IMR-90 (cell line): Measurements from ENCODE around the gene ENDOG. TPM values are rescaled to one million over a fixed set of nuclear protein-coding genes. Genes with fewer than 3 reads are reported as not detected.

Source experiments
- ATAC-seq: fragments of 200-7000 bp; cut with Tn5 transposase; 2 replicates; pipeline ENCODE4 v1.9.1; 2020; ENCODE audit warnings: low read depth, mild to moderate bottlenecking, moderate library complexity
- BruUV-seq: library from RNA; stranded (reverse); fragments of 400-500 nt; replicated peaks from 2 replicates; lab custom pipeline; 2021; lab: Mats Ljungman, UMichigan
- CTCF ChIA-PET: fragments of 300-600 bp; formaldehyde crosslinking; extraction: SDS; loops from one replicate; lab custom pipeline; 2021; ENCODE audit warnings: antibody characterized with exemption; lab: Yijun Ruan, JAX
- POLR2A ChIA-PET: fragments of 300-600 bp; sonication (Branson Sonifier 250); formaldehyde crosslinking; loops from one replicate; lab custom pipeline; 2022; ENCODE audit warnings: antibody characterized with exemption; ENCODE audit not compliant: unreplicated experiment; lab: Charles Lee
- DNase-seq: peaks from one replicate; pipeline ENCODE4 v3.0.0; 2013
- H2AFZ ChIP-seq: replicated peaks from 2 replicates; pipeline ENCODE3; 2013; ENCODE audit warnings: low read length, mild to moderate bottlenecking; ENCODE audit not compliant: poor library complexity
- H2AK5ac ChIP-seq: 2 replicates; pipeline ENCODE4 v1.6.1; 2013; ENCODE audit warnings: low read depth, low read length, inconsistent platforms
- H2AK9ac ChIP-seq: replicated peaks from 2 replicates; pipeline ENCODE3; 2013; ENCODE audit warnings: mild to moderate bottlenecking, low read depth, low read length, moderate library complexity; ENCODE audit not compliant: poor library complexity
- H2BK120ac ChIP-seq: 2 replicates; pipeline ENCODE4 v1.6.1; 2013; ENCODE audit warnings: low read depth, low read length, inconsistent platforms
- H2BK15ac ChIP-seq: 3 replicates; pipeline ENCODE4 v1.6.1; 2013; ENCODE audit warnings: low read depth, low read length, inconsistent platforms
- H2BK20ac ChIP-seq: 2 replicates; pipeline ENCODE4 v1.6.1; 2013; ENCODE audit warnings: low read depth, mild to moderate bottlenecking, inconsistent platforms, low read length, moderate library complexity
- H2BK5ac ChIP-seq: 2 replicates; pipeline ENCODE4 v1.6.1; 2013; ENCODE audit warnings: mild to moderate bottlenecking, low read depth, low read length, inconsistent platforms; ENCODE audit not compliant: poor library complexity, severe bottlenecking
- H3K14ac ChIP-seq: replicated peaks from 2 replicates; pipeline ENCODE4 v1.6.1; 2013; ENCODE audit warnings: low read depth, low read length, inconsistent platforms
- H3K18ac ChIP-seq: 2 replicates; pipeline ENCODE4 v1.6.1; 2013; ENCODE audit warnings: low read depth, low read length, control low read depth
- H3K23ac ChIP-seq: 2 replicates; pipeline ENCODE4 v1.6.1; 2013; ENCODE audit warnings: low read depth, low read length, inconsistent platforms
- H3K27ac ChIP-seq: 2 replicates; pipeline ENCODE4 v1.5.1; 2013; ENCODE audit warnings: mild to moderate bottlenecking, control low read depth, low read length; ENCODE audit not compliant: insufficient read depth
- H3K27me3 ChIP-seq: 2 replicates; pipeline ENCODE4 v1.6.1; 2013; ENCODE audit warnings: low read length; ENCODE audit not compliant: control insufficient read depth, insufficient read depth
- H3K36me3 ChIP-seq: 2 replicates; pipeline ENCODE4 v1.6.1; 2013; ENCODE audit warnings: low read length, mixed read lengths; ENCODE audit not compliant: control insufficient read depth, insufficient read depth
- H3K4ac ChIP-seq: 2 replicates; pipeline ENCODE4 v1.6.1; 2013; ENCODE audit warnings: low read depth, low read length, inconsistent platforms
- H3K4me1 ChIP-seq: 2 replicates; pipeline ENCODE4 v1.6.1; 2013; ENCODE audit warnings: low read length, mixed read lengths; ENCODE audit not compliant: control insufficient read depth, insufficient read depth
- H3K4me2 ChIP-seq: 2 replicates; pipeline ENCODE4 v1.6.1; 2013; ENCODE audit warnings: low read depth, mild to moderate bottlenecking, control low read depth, low read length, moderate library complexity
- H3K4me3 ChIP-seq: 2 replicates; pipeline ENCODE4 v1.5.1; 2013; ENCODE audit warnings: low read depth, mild to moderate bottlenecking, control low read depth, low read length, moderate library complexity; ENCODE audit not compliant: insufficient read depth
- H3K56ac ChIP-seq: 2 replicates; pipeline ENCODE4 v1.6.1; 2013; ENCODE audit warnings: low read length, inconsistent platforms; ENCODE audit not compliant: insufficient read depth; ENCODE audit errors: extremely low read depth
- H3K79me1 ChIP-seq, 2 experiments: 2 replicates each; pipeline ENCODE4 v1.6.1; 2013; ENCODE audit warnings: low read length in 2 of 2, inconsistent platforms in 1 of 2, low read depth in 1 of 2
- H3K9ac ChIP-seq: 2 replicates; pipeline ENCODE4 v1.6.1; 2013; ENCODE audit warnings: low read depth, low read length, control low read depth
- H3K9me1 ChIP-seq: 2 replicates; pipeline ENCODE4 v1.6.1; 2013; ENCODE audit warnings: low read length, inconsistent platforms; ENCODE audit not compliant: insufficient read depth
- H3K9me3 ChIP-seq: 2 replicates; pipeline ENCODE4 v1.6.1; 2013; ENCODE audit warnings: low read length; ENCODE audit not compliant: control insufficient read depth, insufficient read depth
- H4K20me1 ChIP-seq: 2 replicates; pipeline ENCODE4 v1.6.1; 2013; ENCODE audit warnings: low read length, inconsistent platforms; ENCODE audit not compliant: insufficient read depth
- H4K5ac ChIP-seq: 2 replicates; pipeline ENCODE4 v1.6.1; 2013; ENCODE audit warnings: mild to moderate bottlenecking, low read depth, low read length, control low read depth
- H4K8ac ChIP-seq, 2 experiments: 2 replicates each; pipeline ENCODE4 v1.6.1; 2013; ENCODE audit warnings: low read depth in 2 of 2, low read length in 2 of 2, control low read depth in 1 of 2, inconsistent platforms in 1 of 2
- H4K91ac ChIP-seq: 2 replicates; pipeline ENCODE4 v1.6.1; 2013; ENCODE audit warnings: low read depth, low read length, inconsistent platforms; ENCODE audit not compliant: insufficient read depth
- BHLHE40 ChIP-seq: fragments of 150-350 bp; IDR thresholded peaks from 2 replicates; pipeline ENCODE4 v1.6.1; 2016; ENCODE audit warnings: mild to moderate bottlenecking, low read depth, low read length
- CEBPB ChIP-seq: IDR thresholded peaks from 2 replicates; pipeline ENCODE4 v1.6.1; 2012; ENCODE audit warnings: low read depth, low read length, improper control_type of control experiment
- CHD1 ChIP-seq: IDR thresholded peaks from 2 replicates; pipeline ENCODE4 v1.6.1; 2012; ENCODE audit warnings: low read depth, low read length, improper control_type of control experiment
- FOS ChIP-seq: fragments of 150-350 bp; IDR thresholded peaks from 2 replicates; pipeline ENCODE4 v1.6.1; 2016; ENCODE audit warnings: low read depth, low read length
- MAFK ChIP-seq: IDR thresholded peaks from 2 replicates; pipeline ENCODE4 v1.6.1; 2012; ENCODE audit warnings: low read depth, low read length, improper control_type of control experiment
- MAZ ChIP-seq: IDR thresholded peaks from 2 replicates; pipeline ENCODE4 v1.6.1; 2012; ENCODE audit warnings: low read depth, mild to moderate bottlenecking, low read length, improper control_type of control experiment, moderate library complexity, borderline replicate concordance
- MXI1 ChIP-seq: IDR thresholded peaks from 2 replicates; pipeline ENCODE4 v1.6.1; 2012; ENCODE audit warnings: low read depth, mild to moderate bottlenecking, low read length, moderate library complexity, borderline replicate concordance
- NFE2L2 ChIP-seq: fragments of 150-350 bp; IDR thresholded peaks from 2 replicates; pipeline ENCODE4 v1.6.1; 2016; ENCODE audit warnings: low read depth, mild to moderate bottlenecking, low read length
- POLR2A ChIP-seq: IDR thresholded peaks from 2 replicates; pipeline ENCODE4 v1.6.1; 2012; ENCODE audit warnings: mild to moderate bottlenecking, low read depth, low read length
- RAD21 ChIP-seq: IDR thresholded peaks from 2 replicates; pipeline ENCODE4 v1.6.1; 2012; ENCODE audit warnings: low read length, improper control_type of control experiment
- RCOR1 ChIP-seq: IDR thresholded peaks from 2 replicates; pipeline ENCODE4 v1.6.1; 2012; ENCODE audit warnings: mild to moderate bottlenecking, low read length, improper control_type of control experiment; ENCODE audit not compliant: insufficient replicate concordance
- RFX5 ChIP-seq: IDR thresholded peaks from 2 replicates; pipeline ENCODE4 v1.8.0; 2012; ENCODE audit warnings: low read depth, mild to moderate bottlenecking, low read length, moderate library complexity
- SMC3 ChIP-seq: fragments of 150-350 bp; IDR thresholded peaks from 2 replicates; pipeline ENCODE4 v1.6.1; 2016; ENCODE audit warnings: low read depth, mild to moderate bottlenecking, antibody characterized with exemption, low read length, moderate library complexity
- USF2 ChIP-seq: fragments of 150-350 bp; IDR thresholded peaks from 2 replicates; pipeline ENCODE4 v1.6.1; 2017; ENCODE audit warnings: mild to moderate bottlenecking, antibody characterized with exemption, low read length, low read depth
- WGBS, 2 experiments: methylation state at CpG; one replicate each; pipeline versions ENCODE4 v1.1.5 to v1.1.7; 2013; ENCODE audit warnings: missing lambda C conversion rate in 2 of 2; ENCODE audit not compliant: insufficient read length in 1 of 2; ENCODE audit errors: extremely low coverage in 2 of 2; 5-methylcytosine and 5-hydroxymethylcytosine counted together
- dilution Hi-C: fragments of 300-500 bp; cut with HindIII; formaldehyde crosslinking; loops from one replicate; pipeline ENCODE4 v1.14.3; 2018; ENCODE audit warnings: low sequenced_read_pairs; ENCODE audit not compliant: unreplicated experiment
- in situ Hi-C: fragments of 300-500 bp; cut with MboI; formaldehyde crosslinking; loops from 3 replicates; pipeline ENCODE4 v1.14.3; 2019; ENCODE audit warnings: low sequenced_read_pairs, inconsistent platforms, mixed read lengths
- intact Hi-C: fragments of 100-400 bp; cut with micrococcal nuclease; formaldehyde crosslinking; loops from 2 replicates; pipeline ENCODE4 v1.10.0; 2022
- polyA plus RNA-seq, 3 experiments: library from polyadenylated mRNA; depleted of rRNA; stranded (reverse); fragments of >200 nt; gene quantifications; 2 replicates each; pipeline ENCODE4 v1.2.3, GENCODE V29; 2012; ENCODE audit warnings: low replicate concordance in 1 of 3
- total RNA-seq: library from RNA; depleted of rRNA; stranded (reverse); fragments of >200 nt; gene quantifications from 2 replicates; pipeline ENCODE4 v1.2.3, GENCODE V29; 2012
- TF ChIP-seq, protein P1 (sequence below): conservative IDR thresholded peaks from 2 replicates; pipeline ENCODE4 v1.5.1; 2012; ENCODE audit warnings: mild to moderate bottlenecking, low read depth, low read length, improper control_type of control experiment
- TF ChIP-seq, protein P2 (sequence below): fragments of 150-350 bp; IDR thresholded peaks from 2 replicates; pipeline ENCODE4 v1.6.1; 2016; ENCODE audit warnings: low read depth, mild to moderate bottlenecking, low read length, moderate library complexity, borderline replicate concordance

The ENDOG gene
- total and polyA plus RNA-seq, 2 of the 4 experiments (the other 2 are of a cell fraction), result 9.9 to 16.2 TPM

DNA sequence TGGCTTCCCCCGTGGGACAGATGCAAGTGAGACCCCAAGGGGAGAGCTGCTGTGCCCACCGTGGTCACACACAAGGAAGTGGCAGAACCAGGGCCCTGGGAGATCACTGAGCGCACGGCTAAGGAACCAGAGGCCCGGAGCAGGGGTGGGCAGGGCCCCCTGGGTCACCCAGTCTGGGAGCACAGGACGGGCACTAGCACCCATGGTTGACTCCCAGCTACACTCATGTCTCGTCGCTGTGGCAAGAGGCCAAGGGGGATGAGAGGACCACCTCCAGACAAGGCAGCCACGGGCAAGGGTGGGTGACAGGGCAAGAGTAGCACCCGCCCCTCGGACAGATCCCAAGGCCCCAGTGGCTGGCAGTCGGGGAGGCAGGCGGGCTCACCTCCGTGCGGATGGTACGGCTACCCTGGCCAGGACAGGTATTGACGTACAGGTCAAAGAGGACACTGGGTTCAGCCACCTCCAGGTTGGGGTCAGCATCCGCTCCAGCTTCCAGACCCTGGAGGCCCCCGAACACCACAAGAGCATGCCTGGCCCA, 5.1 kb downstream of the ENDOG start:
- Histone ChIP-seq H4K91ac (no peak overlapping the region), H2AK5ac (no peak overlapping the region), H3K27me3 (no peaks in the 10 kb centered on the region), H3K4me2 (no peak overlapping the region), H2BK5ac (no peak overlapping the region), H3K9me1 (peaks cover 9% of the 10 kb centered on the region; the same call in 1 of the 2 replicates), H2BK20ac (no peak overlapping the region), H3K23ac (no peak overlapping the region), H4K8ac (no peak overlapping the region), H4K20me1 (peaks cover 14% of the 10 kb centered on the region), H2BK120ac (no peak overlapping the region), H3K4me3 (no peak overlapping the region), H3K36me3 (peaks cover 47% of the 10 kb centered on the region), H2AK9ac (peak overlapping the region; percentile 16), H2AFZ (no peak overlapping the region), H3K56ac (no peak overlapping the region), H3K27ac (no peak overlapping the region), H2BK15ac (no peak overlapping the region), H3K18ac (no peak overlapping the region), H4K5ac (no peak overlapping the region), H3K4ac (no peak overlapping the region), H3K79me1 (peaks cover 16 to 29% of the 10 kb centered on the region in 2 experiments), H3K9me3 (no peaks in the 10 kb centered on the region), H3K9ac (no peak overlapping the region), H3K14ac (no peak overlapping the region), H3K4me1 (peaks cover 4% of the 10 kb centered on the region; the same call in 1 of the 2 replicates)
- no TSS peak for BruUV-seq
- no peak for ATAC-seq
- intact Hi-C loops, result no loop called here
- WGBS, 2 experiments, result 91% methylated on average over 14 of the region's 19 CpGs; no CpG with 5 or more reads in 1 of the 2 experiments
- ChIA-PET CTCF (no interaction called here), POLR2A (no interaction called here)
- in situ Hi-C loops, result no loop called here
- dilution Hi-C loops, result no loop called here
- TF ChIP-seq MAZ, result no peak
- TF ChIP-seq USF2, result no peak
- no peak for TF ChIP-seq BHLHE40
- no peak for TF ChIP-seq NFE2L2
- TF ChIP-seq, protein P1, sequence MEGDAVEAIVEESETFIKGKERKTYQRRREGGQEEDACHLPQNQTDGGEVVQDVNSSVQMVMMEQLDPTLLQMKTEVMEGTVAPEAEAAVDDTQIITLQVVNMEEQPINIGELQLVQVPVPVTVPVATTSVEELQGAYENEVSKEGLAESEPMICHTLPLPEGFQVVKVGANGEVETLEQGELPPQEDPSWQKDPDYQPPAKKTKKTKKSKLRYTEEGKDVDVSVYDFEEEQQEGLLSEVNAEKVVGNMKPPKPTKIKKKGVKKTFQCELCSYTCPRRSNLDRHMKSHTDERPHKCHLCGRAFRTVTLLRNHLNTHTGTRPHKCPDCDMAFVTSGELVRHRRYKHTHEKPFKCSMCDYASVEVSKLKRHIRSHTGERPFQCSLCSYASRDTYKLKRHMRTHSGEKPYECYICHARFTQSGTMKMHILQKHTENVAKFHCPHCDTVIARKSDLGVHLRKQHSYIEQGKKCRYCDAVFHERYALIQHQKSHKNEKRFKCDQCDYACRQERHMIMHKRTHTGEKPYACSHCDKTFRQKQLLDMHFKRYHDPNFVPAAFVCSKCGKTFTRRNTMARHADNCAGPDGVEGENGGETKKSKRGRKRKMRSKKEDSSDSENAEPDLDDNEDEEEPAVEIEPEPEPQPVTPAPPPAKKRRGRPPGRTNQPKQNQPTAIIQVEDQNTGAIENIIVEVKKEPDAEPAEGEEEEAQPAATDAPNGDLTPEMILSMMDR, result no peak
- TF ChIP-seq CHD1, result no peak
- no peak for TF ChIP-seq RCOR1
- no peak for TF ChIP-seq SMC3
- TF ChIP-seq MXI1, result no peak
- TF ChIP-seq, protein P2, sequence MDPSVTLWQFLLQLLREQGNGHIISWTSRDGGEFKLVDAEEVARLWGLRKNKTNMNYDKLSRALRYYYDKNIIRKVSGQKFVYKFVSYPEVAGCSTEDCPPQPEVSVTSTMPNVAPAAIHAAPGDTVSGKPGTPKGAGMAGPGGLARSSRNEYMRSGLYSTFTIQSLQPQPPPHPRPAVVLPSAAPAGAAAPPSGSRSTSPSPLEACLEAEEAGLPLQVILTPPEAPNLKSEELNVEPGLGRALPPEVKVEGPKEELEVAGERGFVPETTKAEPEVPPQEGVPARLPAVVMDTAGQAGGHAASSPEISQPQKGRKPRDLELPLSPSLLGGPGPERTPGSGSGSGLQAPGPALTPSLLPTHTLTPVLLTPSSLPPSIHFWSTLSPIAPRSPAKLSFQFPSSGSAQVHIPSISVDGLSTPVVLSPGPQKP, result no peak
- TF ChIP-seq POLR2A, result no peak
- no peak for TF ChIP-seq RFX5
- no peak for TF ChIP-seq CEBPB
- TF ChIP-seq RAD21, result no peak
- TF ChIP-seq FOS, result no peak
- TF ChIP-seq MAFK, result no peak
- DNase-seq, result no peak
